BE2C (cell line): ENCODE measurements around the gene IP6K3.

Experiments used
- DNase-seq: peaks from one replicate; pipeline ENCODE4 v3.0.0-alpha.2; 2020
- H3K27me3 ChIP-seq: fragments of 250-450 bp; sonication (Bioruptor Pico); 2 replicates; pipeline ENCODE4 v1.5.1; 2020; ENCODE audit warnings: mild to moderate bottlenecking
- H3K36me3 ChIP-seq: fragments of 250-450 bp; sonication (Bioruptor Pico); 2 replicates; pipeline ENCODE4 v1.5.1; 2020; ENCODE audit warnings: mild to moderate bottlenecking
- H3K4me1 ChIP-seq: fragments of 250-450 bp; sonication (Bioruptor Pico); 2 replicates; pipeline ENCODE4 v1.5.1; 2020
- H3K4me3 ChIP-seq: 2 replicates; pipeline ENCODE4 v1.5.1; 2011; ENCODE audit warnings: low read depth, low read length
- H3K9me3 ChIP-seq: fragments of 250-450 bp; sonication (Bioruptor Pico); 2 replicates; pipeline ENCODE4 v1.5.1; 2020
- CTCF ChIP-seq: IDR thresholded peaks from 2 replicates; pipeline ENCODE4 v1.5.1; 2012; ENCODE audit warnings: mild to moderate bottlenecking, low read depth, low read length

IP6K3 gene

DNA sequence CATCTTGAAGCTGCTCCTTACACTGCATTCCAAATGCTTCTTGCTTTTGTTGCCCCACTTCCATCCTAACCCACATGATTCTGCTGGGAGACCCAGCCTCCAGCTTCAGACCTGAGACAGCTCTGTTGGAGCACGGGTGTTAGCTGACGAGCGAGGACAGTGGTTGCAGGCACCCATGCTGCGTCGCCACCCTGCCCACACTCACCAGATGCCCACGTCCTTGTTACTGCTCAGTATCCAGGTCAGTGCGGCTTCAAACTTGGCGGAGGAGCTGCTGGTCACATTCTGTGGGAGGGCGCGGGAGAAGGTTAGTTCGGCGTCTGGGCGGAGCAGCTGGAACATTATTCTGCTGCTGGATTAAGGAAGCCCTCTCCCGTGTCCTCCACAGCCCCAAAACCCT is 33.2 kb upstream of the IP6K3 start:
- peaks cover 12% of the 10 kb centered on the region for H3K4me1 ChIP-seq
- no peaks in the 10 kb centered on the region for H3K9me3 ChIP-seq
- TF ChIP-seq CTCF: no peak
- no peak overlapping the region for H3K4me3 ChIP-seq
- no peak for DNase-seq
- no peaks in the 10 kb centered on the region for H3K27me3 ChIP-seq
- H3K36me3 ChIP-seq: peaks cover 80% of the 10 kb centered on the region

DNA sequence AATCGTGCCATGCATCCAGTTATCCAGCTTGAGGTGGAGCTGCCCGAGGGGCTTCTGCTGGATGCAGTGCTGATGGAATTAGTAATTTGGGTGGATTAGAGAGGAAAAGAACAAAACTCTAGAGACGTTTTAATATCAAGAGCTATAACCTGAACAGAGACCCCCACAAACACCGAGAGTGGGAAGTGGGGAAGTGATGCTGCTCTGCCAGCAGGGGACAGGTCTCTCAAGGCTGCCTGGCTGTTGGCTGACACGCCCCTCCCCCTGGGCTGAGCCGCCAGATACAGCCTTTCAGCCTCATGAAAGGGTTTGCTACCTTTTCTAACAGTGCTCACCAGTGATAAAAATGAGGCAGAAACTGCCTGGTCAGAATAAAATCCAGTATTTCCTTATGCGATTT is 32.6 kb upstream of the IP6K3 start:
- Histone ChIP-seq H3K9me3 (no peaks in the 10 kb centered on the region), H3K27me3 (no peaks in the 10 kb centered on the region), H3K36me3 (peaks cover 86% of the 10 kb centered on the region), H3K4me1 (peaks cover 12% of the 10 kb centered on the region), H3K4me3 (no peak overlapping the region)
- peak; percentile 78 for TF ChIP-seq CTCF
- DNase-seq: peak; percentile 67

- Histone ChIP-seq H3K9me3 (no peaks in the 10 kb centered on the region), H3K36me3 (peaks cover 82% of the 10 kb centered on the region), H3K27me3 (no peaks in the 10 kb centered on the region), H3K4me1 (peaks cover 12% of the 10 kb centered on the region), H3K4me3 (no peak overlapping the region)
- no peak for TF ChIP-seq CTCF
- DNase-seq: no peak
Observed at GRCh38 chr6:33778444-33779121, 31.9 kb upstream of the IP6K3 start.

- no peaks in the 10 kb centered on the region for H3K27me3 ChIP-seq
- no peak overlapping the region for H3K4me3 ChIP-seq
- peaks cover 74% of the 10 kb centered on the region for H3K36me3 ChIP-seq
- DNase-seq: peak; percentile 37
- H3K9me3 ChIP-seq: no peaks in the 10 kb centered on the region
- TF ChIP-seq CTCF: no peak
- H3K4me1 ChIP-seq: peaks cover 12% of the 10 kb centered on the region
Observed at GRCh38 chr6:33777398-33778388, 31.0 kb upstream of the IP6K3 start.

DNA sequence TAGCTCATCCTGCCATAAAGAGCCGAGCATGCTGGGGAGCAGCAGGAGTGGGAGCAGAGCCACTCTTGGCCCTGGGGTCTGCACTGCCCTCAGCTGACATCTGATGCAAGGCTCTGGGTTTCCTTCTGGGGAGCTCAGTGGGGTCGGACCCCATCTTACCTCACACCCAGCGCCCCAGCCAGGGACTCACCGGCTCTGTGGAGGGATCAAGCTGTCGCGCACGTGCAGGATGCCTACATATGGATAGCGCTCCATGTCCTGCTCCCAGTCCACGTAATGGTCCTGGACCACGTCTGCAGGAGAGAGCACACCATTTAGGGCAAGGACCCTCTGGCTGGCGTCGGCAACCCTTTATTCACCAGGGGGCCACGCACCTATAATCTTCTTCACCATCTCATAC is 30.1 kb upstream of the IP6K3 start:
- Histone ChIP-seq H3K36me3 (peaks cover 73% of the 10 kb centered on the region), H3K4me3 (no peak overlapping the region), H3K9me3 (no peaks in the 10 kb centered on the region), H3K27me3 (no peaks in the 10 kb centered on the region), H3K4me1 (peaks cover 12% of the 10 kb centered on the region)
- TF ChIP-seq CTCF: no peak
- DNase-seq: no peak

DNA sequence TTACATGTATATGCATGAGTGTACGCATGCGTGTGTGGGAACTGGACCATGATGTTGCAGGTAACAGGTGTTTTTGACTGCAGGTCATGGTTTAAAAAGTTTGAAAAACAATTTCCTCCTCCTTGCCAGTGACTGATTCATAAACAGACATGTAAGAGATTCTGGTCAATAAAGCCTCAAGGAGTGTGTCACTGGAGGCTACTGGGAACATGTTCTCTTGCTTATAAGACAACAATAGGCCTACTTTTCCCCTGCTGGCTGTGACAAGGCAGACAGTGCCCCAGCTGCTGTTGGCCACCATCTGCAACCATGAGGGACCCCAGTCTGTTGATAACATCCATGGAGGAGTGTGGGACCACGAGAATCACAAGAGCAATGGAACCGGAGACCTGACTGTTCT is 29.5 kb upstream of the IP6K3 start:
- peaks cover 7% of the 10 kb centered on the region for H3K4me1 ChIP-seq
- no peaks in the 10 kb centered on the region for H3K27me3 ChIP-seq
- no peak for DNase-seq
- H3K9me3 ChIP-seq: no peaks in the 10 kb centered on the region
- no peak overlapping the region for H3K4me3 ChIP-seq
- H3K36me3 ChIP-seq: peaks cover 73% of the 10 kb centered on the region
- no peak for TF ChIP-seq CTCF
